ENCODE data around the gene TBC1D22A.

TBC1D22A gene

DNA sequence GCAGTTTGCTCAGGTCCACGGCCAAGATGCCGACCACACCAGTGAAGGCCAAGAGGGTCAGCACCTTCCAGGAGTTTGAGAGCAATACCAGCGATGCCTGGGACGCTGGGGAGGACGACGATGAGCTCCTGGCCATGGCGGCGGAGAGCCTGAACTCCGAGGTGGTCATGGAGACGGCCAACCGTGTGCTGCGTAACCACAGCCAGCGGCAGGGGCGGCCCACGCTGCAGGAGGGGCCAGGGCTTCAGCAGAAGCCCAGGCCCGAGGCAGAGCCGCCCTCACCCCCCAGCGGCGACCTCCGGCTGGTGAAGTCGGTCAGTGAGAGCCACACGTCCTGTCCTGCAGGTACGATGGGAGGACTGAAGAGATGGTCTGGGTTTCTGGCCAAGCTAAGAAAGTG, 31.0 kb downstream of the TBC1D22A start:
- H3K4me3 ChIP-seq (ENCODE audit: low read length), result no peak overlapping the region
- no peak overlapping the region for H4K8ac ChIP-seq (ENCODE audit: low read depth, low read length)
- no peak overlapping the region for H3K56ac ChIP-seq (ENCODE audit: low read length)
- no peak overlapping the region for H2BK5ac ChIP-seq (ENCODE audit: low read length)
- H4K5ac ChIP-seq (ENCODE audit: low read length), result no peak overlapping the region
- H3K4me2 ChIP-seq (ENCODE audit: low read length), result no peak overlapping the region
- H3K18ac ChIP-seq (ENCODE audit: low read length), result no peak overlapping the region
- H3K36me3 ChIP-seq (ENCODE audit: control insufficient read depth, insufficient read depth, low read length), result no peaks in the 10 kb centered on the region
- H3K4ac ChIP-seq (ENCODE audit: low read depth, low read length), result no peak overlapping the region
- H2BK15ac ChIP-seq (replicated peaks; ENCODE audit: low read depth), result no peak overlapping the region
- WGBS (ENCODE audit: extremely low coverage, insufficient coverage, low lambda C conversion rate), result no CpG with 5 or more reads among the region's 23 CpGs
- H3K4me1 ChIP-seq (ENCODE audit: control insufficient read depth, low read depth, low read length), result no peaks in the 10 kb centered on the region
- no peaks in the 10 kb centered on the region for H3K27me3 ChIP-seq (ENCODE audit: insufficient read depth, low read length, poor library complexity)
- H2AK5ac ChIP-seq (ENCODE audit: low read length), result no peak overlapping the region
- no peaks in the 10 kb centered on the region for H3K79me2 ChIP-seq (ENCODE audit: control insufficient read depth, insufficient read depth, low read length)
- no peak overlapping the region for H3K23ac ChIP-seq (ENCODE audit: low read length)
- H3K27ac ChIP-seq (ENCODE audit: low read depth, low read length), result no peak overlapping the region
- DNase-seq, result no peak
- no peak overlapping the region for H3K9ac ChIP-seq (ENCODE audit: low read length)
- peaks cover 5% of the 10 kb centered on the region for H3K79me1 ChIP-seq (ENCODE audit: low read length)
- H2BK120ac ChIP-seq (ENCODE audit: low read depth, low read length), result no peak overlapping the region

DNA sequence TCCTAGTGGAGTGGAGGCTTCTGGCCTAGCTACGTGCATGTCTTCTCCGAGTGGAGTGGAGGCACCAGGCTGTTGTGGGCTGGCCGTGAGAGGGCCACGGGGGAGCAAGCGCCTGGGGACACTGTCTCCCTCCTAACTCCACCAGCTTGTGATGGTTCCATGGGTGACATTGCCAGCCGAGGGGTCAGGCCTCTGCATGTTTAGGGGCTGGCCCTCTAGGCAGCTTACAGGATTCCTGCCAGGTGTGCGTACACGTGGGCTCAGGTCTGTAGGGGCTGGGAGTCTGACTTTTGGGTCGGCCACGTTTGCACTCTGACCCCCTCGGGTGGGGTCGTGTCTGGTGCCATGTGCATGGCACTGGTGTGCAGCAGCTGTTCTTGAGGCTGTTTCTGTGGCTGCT, 31.6 kb downstream of the TBC1D22A start:
- Histone ChIP-seq H3K4me3 (ENCODE audit: low read length) (no peak overlapping the region), H3K18ac (ENCODE audit: low read length) (no peak overlapping the region), H3K9ac (ENCODE audit: low read length) (no peak overlapping the region), H3K56ac (ENCODE audit: low read length) (no peak overlapping the region), H4K8ac (ENCODE audit: low read depth, low read length) (no peak overlapping the region), H3K79me2 (ENCODE audit: control insufficient read depth, insufficient read depth, low read length) (no peaks in the 10 kb centered on the region), H2AK5ac (ENCODE audit: low read length) (no peak overlapping the region), H3K79me1 (ENCODE audit: low read length) (peaks cover 5% of the 10 kb centered on the region), H2BK120ac (ENCODE audit: low read depth, low read length) (no peak overlapping the region), H3K23ac (ENCODE audit: low read length) (no peak overlapping the region), H2BK5ac (ENCODE audit: low read length) (no peak overlapping the region), H4K5ac (ENCODE audit: low read length) (no peak overlapping the region), H3K4me1 (ENCODE audit: control insufficient read depth, low read depth, low read length) (no peaks in the 10 kb centered on the region), H2BK15ac (replicated peaks; ENCODE audit: low read depth) (no peak overlapping the region), H3K4me2 (ENCODE audit: low read length) (no peak overlapping the region), H3K4ac (ENCODE audit: low read depth, low read length) (no peak overlapping the region), H3K36me3 (ENCODE audit: control insufficient read depth, insufficient read depth, low read length) (no peaks in the 10 kb centered on the region), H3K27me3 (ENCODE audit: insufficient read depth, low read length, poor library complexity) (no peaks in the 10 kb centered on the region), H3K27ac (ENCODE audit: low read depth, low read length) (no peak overlapping the region)
- DNase-seq, result no peak
- WGBS (ENCODE audit: extremely low coverage, insufficient coverage, low lambda C conversion rate), result no CpG with 5 or more reads among the region's 12 CpGs

DNA sequence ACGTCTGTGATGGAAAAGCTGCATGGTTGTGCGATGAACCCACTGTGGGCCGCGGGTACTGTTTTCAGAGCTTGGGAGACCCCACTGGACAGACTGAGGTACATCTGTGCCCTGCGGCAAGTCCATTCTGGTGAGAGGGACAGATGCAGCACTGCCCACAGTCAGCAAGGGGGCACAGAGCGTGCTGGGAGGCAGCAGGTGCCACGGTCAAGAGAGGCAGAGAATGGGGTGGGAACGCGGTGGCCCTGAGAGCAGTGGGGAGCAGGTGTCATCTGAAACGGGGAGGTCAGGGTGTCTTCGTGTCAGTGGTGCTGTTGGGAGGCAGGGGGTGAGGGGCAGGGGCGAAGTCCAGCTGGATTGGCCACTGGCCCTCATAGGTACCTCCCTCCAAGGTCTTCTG, 32.0 kb downstream of the TBC1D22A start:
- H3K18ac ChIP-seq (ENCODE audit: low read length), result no peak overlapping the region
- no peak overlapping the region for H3K4me3 ChIP-seq (ENCODE audit: low read length)
- no peaks in the 10 kb centered on the region for H3K27me3 ChIP-seq (ENCODE audit: insufficient read depth, low read length, poor library complexity)
- H3K79me2 ChIP-seq (ENCODE audit: control insufficient read depth, insufficient read depth, low read length), result no peaks in the 10 kb centered on the region
- H3K4me2 ChIP-seq (ENCODE audit: low read length), result no peak overlapping the region
- no peak overlapping the region for H4K5ac ChIP-seq (ENCODE audit: low read length)
- no peak overlapping the region for H3K23ac ChIP-seq (ENCODE audit: low read length)
- no peak overlapping the region for H2BK120ac ChIP-seq (ENCODE audit: low read depth, low read length)
- H2AK5ac ChIP-seq (ENCODE audit: low read length), result no peak overlapping the region
- no peak overlapping the region for H3K4ac ChIP-seq (ENCODE audit: low read depth, low read length)
- no peak overlapping the region for H2BK5ac ChIP-seq (ENCODE audit: low read length)
- H3K79me1 ChIP-seq (ENCODE audit: low read length), result peaks cover 8% of the 10 kb centered on the region
- H3K27ac ChIP-seq (ENCODE audit: low read depth, low read length), result no peak overlapping the region
- no peak overlapping the region for H2BK15ac ChIP-seq (replicated peaks; ENCODE audit: low read depth)
- no peaks in the 10 kb centered on the region for H3K36me3 ChIP-seq (ENCODE audit: control insufficient read depth, insufficient read depth, low read length)
- WGBS (ENCODE audit: extremely low coverage, insufficient coverage, low lambda C conversion rate), result no CpG with 5 or more reads among the region's 12 CpGs
- DNase-seq, result no peak
- H3K9ac ChIP-seq (ENCODE audit: low read length), result no peak overlapping the region
- no peak overlapping the region for H4K8ac ChIP-seq (ENCODE audit: low read depth, low read length)
- no peak overlapping the region for H3K56ac ChIP-seq (ENCODE audit: low read length)
- no peaks in the 10 kb centered on the region for H3K4me1 ChIP-seq (ENCODE audit: control insufficient read depth, low read depth, low read length)

DNA sequence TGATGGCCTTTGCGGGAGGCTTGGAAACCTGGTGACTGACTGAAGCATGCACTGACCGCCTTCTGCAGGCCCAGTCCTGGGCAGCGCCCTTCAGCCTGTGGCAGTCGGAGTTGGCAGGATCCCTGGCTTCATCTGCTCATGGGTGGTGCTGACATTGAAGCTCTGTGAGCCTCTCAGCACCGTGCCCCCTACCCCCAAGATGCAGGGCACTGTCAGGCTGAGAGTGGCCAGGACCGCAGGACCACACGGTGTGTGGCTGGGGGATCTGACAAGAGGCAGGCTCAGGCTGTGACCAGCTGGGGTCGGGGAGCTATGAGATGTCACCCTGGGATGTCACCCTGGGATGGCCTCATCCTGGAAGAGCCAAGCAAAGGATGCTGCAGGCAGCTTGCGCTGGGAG, 32.7 kb downstream of the TBC1D22A start:
- no peak overlapping the region for H2BK15ac ChIP-seq (replicated peaks; ENCODE audit: low read depth)
- H3K79me1 ChIP-seq (ENCODE audit: low read length), result peaks cover 8% of the 10 kb centered on the region
- H2BK5ac ChIP-seq (ENCODE audit: low read length), result no peak overlapping the region
- no peak overlapping the region for H2AK5ac ChIP-seq (ENCODE audit: low read length)
- no peak overlapping the region for H3K4me3 ChIP-seq (ENCODE audit: low read length)
- H3K4ac ChIP-seq (ENCODE audit: low read depth, low read length), result no peak overlapping the region
- H3K27ac ChIP-seq (ENCODE audit: low read depth, low read length), result no peak overlapping the region
- no peaks in the 10 kb centered on the region for H3K79me2 ChIP-seq (ENCODE audit: control insufficient read depth, insufficient read depth, low read length)
- no peak overlapping the region for H3K56ac ChIP-seq (ENCODE audit: low read length)
- no peak overlapping the region for H4K8ac ChIP-seq (ENCODE audit: low read depth, low read length)
- no peaks in the 10 kb centered on the region for H3K4me1 ChIP-seq (ENCODE audit: control insufficient read depth, low read depth, low read length)
- H3K27me3 ChIP-seq (ENCODE audit: insufficient read depth, low read length, poor library complexity), result no peaks in the 10 kb centered on the region
- no peak overlapping the region for H3K4me2 ChIP-seq (ENCODE audit: low read length)
- H3K18ac ChIP-seq (ENCODE audit: low read length), result no peak overlapping the region
- no peak overlapping the region for H4K5ac ChIP-seq (ENCODE audit: low read length)
- no peak overlapping the region for H3K9ac ChIP-seq (ENCODE audit: low read length)
- H2BK120ac ChIP-seq (ENCODE audit: low read depth, low read length), result no peak overlapping the region
- H3K36me3 ChIP-seq (ENCODE audit: control insufficient read depth, insufficient read depth, low read length), result no peaks in the 10 kb centered on the region
- no CpG with 5 or more reads among the region's 9 CpGs for WGBS (ENCODE audit: extremely low coverage, insufficient coverage, low lambda C conversion rate)
- H3K23ac ChIP-seq (ENCODE audit: low read length), result no peak overlapping the region
- DNase-seq, result no peak

DNA sequence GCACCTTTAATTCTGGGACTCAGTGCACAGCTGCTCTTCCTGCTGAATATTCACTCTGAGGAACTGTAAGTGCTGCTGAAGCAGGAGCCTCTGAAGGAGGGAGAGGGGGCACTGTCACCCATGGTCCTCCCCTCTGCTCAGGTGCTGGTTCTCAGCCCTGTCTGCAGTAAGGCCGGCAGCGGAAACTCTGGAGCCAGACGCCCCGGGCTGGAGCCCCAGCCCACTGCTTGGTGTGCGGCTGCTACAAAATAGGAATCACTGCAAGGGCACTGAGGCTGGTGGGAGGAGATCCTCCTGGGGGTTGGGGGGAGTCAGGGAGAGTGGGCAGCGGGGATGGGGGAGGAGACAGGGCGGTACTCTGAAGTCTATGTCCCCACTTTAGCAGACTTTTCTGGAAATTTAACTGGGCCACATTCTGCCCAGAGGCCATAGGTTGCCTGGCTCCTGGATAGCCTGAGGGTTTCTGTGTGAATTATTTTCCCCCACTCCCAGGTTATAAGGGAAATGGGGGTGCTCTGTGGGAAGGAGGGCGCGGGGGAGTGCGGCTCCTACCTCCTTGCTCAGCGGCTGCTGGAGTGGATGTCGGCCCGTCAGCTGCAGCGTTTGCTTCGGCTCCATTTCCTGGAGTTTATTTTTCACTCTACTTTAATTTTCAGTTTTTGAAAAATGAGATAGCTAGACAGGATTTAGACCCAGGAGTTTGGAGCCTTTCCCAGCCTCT, 33.6 kb downstream of the TBC1D22A start:
- Histone ChIP-seq H3K27ac (ENCODE audit: low read depth, low read length) (no peak overlapping the region), H3K4me1 (ENCODE audit: control insufficient read depth, low read depth, low read length) (no peaks in the 10 kb centered on the region), H2BK15ac (replicated peaks; ENCODE audit: low read depth) (no peak overlapping the region), H3K4me3 (ENCODE audit: low read length) (no peak overlapping the region), H3K18ac (ENCODE audit: low read length) (no peak overlapping the region), H4K5ac (ENCODE audit: low read length) (no peak overlapping the region), H3K79me2 (ENCODE audit: control insufficient read depth, insufficient read depth, low read length) (no peaks in the 10 kb centered on the region), H3K23ac (ENCODE audit: low read length) (no peak overlapping the region), H2BK5ac (ENCODE audit: low read length) (no peak overlapping the region), H3K27me3 (ENCODE audit: insufficient read depth, low read length, poor library complexity) (no peaks in the 10 kb centered on the region), H3K36me3 (ENCODE audit: control insufficient read depth, insufficient read depth, low read length) (no peaks in the 10 kb centered on the region), H4K8ac (ENCODE audit: low read depth, low read length) (no peak overlapping the region), H2BK120ac (ENCODE audit: low read depth, low read length) (no peak overlapping the region), H3K9ac (ENCODE audit: low read length) (no peak overlapping the region), H3K4ac (ENCODE audit: low read depth, low read length) (no peak overlapping the region), H3K56ac (ENCODE audit: low read length) (no peak overlapping the region), H3K4me2 (ENCODE audit: low read length) (no peak overlapping the region), H3K79me1 (ENCODE audit: low read length) (peaks cover 6% of the 10 kb centered on the region), H2AK5ac (ENCODE audit: low read length) (no peak overlapping the region)
- WGBS (ENCODE audit: extremely low coverage, insufficient coverage, low lambda C conversion rate), result no CpG with 5 or more reads among the region's 15 CpGs
- no peak for DNase-seq

DNA sequence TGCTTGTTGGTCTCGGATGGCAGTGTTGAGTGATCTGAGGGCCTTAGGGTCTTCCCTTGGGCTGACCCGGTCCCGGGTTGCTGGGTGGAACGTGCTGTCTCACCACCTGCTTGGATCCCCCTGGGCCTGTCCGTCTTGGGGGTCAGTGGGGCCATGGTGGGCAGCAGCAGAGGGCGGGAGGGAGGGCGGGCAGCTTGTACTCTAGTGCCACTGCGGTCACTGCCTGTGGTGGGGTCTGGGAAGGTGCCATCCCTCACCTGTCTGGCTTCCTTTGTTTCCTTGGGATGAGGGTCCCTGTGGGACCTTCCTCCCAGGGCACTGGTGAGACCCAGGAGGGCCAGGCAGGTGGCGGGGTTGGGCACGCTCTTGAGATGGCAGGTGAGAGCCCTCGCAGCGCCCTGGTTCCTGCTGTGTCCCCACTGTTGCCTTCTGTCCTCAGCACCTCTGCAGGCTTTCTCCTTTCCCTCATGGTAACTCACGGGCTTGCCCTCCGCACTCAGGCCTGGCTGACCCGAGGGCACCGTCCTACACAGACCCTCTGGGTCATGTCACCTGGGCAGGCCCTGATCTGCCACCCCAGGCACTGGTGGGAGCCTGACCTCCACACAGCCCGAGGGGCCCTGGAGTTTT, 34.2 kb downstream of the TBC1D22A start:
- Histone ChIP-seq H3K79me2 (ENCODE audit: control insufficient read depth, insufficient read depth, low read length) (no peaks in the 10 kb centered on the region), H3K79me1 (ENCODE audit: low read length) (peaks cover 5% of the 10 kb centered on the region), H3K18ac (ENCODE audit: low read length) (no peak overlapping the region), H2BK120ac (ENCODE audit: low read depth, low read length) (no peak overlapping the region), H2BK5ac (ENCODE audit: low read length) (no peak overlapping the region), H3K27me3 (ENCODE audit: insufficient read depth, low read length, poor library complexity) (no peaks in the 10 kb centered on the region), H2BK15ac (replicated peaks; ENCODE audit: low read depth) (no peak overlapping the region), H3K4ac (ENCODE audit: low read depth, low read length) (no peak overlapping the region), H3K36me3 (ENCODE audit: control insufficient read depth, insufficient read depth, low read length) (no peaks in the 10 kb centered on the region), H4K8ac (ENCODE audit: low read depth, low read length) (no peak overlapping the region), H3K4me3 (ENCODE audit: low read length) (no peak overlapping the region), H3K9ac (ENCODE audit: low read length) (no peak overlapping the region), H3K56ac (ENCODE audit: low read length) (no peak overlapping the region), H3K23ac (ENCODE audit: low read length) (no peak overlapping the region), H3K27ac (ENCODE audit: low read depth, low read length) (no peak overlapping the region), H4K5ac (ENCODE audit: low read length) (no peak overlapping the region), H3K4me1 (ENCODE audit: control insufficient read depth, low read depth, low read length) (no peaks in the 10 kb centered on the region), H2AK5ac (ENCODE audit: low read length) (no peak overlapping the region), H3K4me2 (ENCODE audit: low read length) (no peak overlapping the region)
- no peak for DNase-seq
- WGBS (ENCODE audit: extremely low coverage, insufficient coverage, low lambda C conversion rate), result no CpG with 5 or more reads among the region's 17 CpGs

Data from mesendoderm (in vitro differentiated cells).